GM18508 (cell line): ENCODE measurements around the gene PCDHGA9.
"Not testable (repeated sequence)": the region's sequence is repeated elsewhere in the genome, so short reads cannot be mapped to it uniquely, and the experiment has no call there.

Experiments
- ATAC-seq: cut with Tn5 transposase; IDR thresholded peaks from one replicate; pipeline ENCODE4 v1.9.1; 2021; ENCODE audit warnings: moderate number of reproducible peaks; ENCODE audit not compliant: insufficient read depth, unreplicated experiment

The PCDHGA9 gene

GRCh38 chr5:141411575-141411974 is 9.0 kb downstream of the PCDHGA9 start:
- ATAC-seq: no peak

DNA sequence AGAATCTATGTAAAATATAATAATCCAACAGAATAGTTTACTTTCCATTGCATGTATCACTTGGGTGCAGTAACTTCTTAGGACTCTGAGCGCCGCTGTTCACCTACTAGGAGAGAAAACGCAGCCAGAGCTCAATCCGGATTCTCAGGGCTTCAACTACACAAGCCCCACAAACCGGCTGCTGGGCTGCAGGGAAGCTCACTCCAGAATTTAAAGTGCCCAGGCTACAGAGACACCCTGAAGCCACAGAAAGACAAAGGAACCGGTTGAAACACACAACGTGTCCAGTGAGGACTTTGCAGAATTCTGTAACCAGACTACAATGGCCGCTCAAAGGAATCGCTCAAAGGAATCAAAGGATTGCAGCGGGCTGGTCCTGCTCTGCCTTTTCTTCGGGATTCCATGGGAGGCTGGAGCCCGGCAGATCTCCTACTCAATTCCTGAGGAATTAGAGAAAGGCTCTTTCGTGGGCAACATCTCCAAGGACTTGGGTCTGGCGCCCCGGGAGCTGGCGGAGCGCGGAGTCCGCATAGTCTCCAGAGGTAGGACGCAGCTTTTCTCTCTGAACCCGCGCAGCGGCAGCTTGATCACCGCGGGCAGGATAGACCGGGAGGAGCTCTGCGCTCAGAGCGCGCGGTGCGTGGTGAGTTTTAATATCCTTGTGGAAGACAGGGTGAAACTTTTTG is 10.4 kb downstream of the PCDHGA9 start, which contains the start of gene PCDHGA10:
PCDHGA10 (plus strand) TSS at position 134 of the 686 bp plus-strand sequence; CDS start at position 323, 189 bp downstream.
- ATAC-seq: peak; percentile 69

GRCh38 chr5:141413540-141414069 is 11.0 kb downstream of the PCDHGA9 start:
- no peak for ATAC-seq

DNA sequence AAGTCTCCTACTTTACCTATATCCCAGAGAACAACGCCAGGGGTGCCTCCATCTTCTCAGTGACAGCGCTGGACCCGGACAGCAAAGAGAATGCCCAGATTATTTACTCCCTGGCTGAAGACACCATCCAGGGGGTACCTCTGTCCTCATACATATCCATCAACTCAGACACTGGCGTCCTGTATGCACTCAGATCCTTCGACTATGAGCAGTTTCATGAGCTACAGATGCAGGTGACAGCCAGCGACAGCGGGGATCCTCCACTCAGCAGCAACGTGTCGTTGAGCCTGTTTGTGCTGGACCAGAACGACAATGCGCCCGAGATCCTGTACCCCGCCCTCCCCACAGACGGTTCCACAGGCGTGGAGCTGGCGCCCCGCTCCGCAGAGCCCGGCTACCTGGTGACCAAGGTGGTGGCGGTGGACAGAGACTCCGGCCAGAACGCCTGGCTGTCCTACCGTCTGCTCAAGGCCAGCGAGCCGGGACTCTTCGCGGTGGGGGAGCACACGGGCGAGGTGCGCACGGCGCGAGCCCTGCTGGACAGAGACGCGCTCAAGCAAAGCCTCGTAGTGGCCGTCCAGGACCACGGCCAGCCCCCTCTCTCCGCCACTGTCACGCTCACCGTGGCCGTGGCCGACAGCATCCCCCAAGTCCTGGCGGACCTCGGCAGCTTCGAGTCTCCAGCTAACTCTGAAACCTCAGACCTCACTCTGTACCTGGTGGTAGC is 12.1 kb downstream of the PCDHGA9 start:
- not testable (repeated sequence) for ATAC-seq

DNA sequence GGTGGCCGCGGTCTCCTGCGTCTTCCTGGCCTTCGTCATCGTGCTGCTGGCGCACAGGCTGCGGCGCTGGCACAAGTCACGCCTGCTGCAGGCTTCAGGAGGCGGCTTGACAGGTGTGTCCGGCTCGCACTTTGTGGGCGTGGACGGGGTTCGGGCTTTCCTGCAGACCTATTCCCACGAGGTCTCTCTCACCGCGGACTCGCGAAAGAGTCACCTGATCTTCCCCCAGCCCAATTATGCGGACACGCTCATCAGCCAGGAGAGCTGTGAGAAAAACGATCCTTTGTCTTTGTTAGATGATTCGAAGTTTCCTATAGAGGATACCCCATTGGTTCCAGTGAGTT is 12.7 kb downstream of the PCDHGA9 start:
- ATAC-seq: not testable (repeated sequence)

- peak; percentile 51 for ATAC-seq
These were observed 15.1 kb downstream of the PCDHGA9 start, which contains the start of gene PCDHGB7 for GRCh38 chr5:141417494-141418172. Gene PCDHGB7, plus strand, starts transcription at chr5:141417677. Its CDS starts 183 bp downstream, at chr5:141417860.

DNA sequence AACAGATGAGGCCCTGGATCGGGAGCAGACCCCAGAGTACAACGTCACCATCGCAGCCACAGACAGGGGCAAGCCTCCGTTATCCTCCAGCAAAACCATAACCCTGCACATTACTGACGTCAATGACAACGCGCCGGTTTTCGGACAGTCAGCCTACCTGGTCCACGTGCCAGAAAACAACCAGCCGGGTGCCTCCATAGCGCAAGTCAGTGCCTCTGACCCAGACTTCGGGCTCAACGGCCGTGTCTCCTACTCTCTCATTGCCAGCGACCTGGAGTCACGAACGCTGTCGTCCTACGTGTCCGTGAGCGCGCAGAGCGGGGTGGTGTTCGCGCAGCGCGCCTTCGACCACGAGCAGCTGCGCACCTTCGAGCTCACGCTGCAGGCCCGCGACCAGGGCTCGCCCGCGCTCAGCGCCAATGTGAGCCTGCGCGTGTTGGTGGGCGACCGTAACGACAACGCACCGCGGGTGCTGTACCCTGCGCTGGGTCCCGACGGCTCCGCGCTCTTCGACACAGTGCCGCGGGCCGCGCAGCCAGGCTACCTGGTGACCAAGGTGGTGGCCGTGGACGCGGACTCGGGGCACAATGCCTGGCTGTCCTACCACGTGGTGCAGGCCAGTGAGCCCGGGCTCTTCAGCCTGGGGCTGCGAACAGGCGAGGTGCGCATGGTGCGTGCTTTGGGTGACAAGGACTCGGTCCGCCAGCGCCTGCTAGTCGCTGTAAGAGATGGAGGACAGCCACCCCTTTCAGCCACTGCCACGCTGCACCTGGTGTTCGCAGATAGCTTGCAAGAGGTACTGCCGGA is 16.7 kb downstream of the PCDHGA9 start:
- ATAC-seq: no peak

- ATAC-seq: no peak
These were observed 18.4 kb downstream of the PCDHGA9 start, which contains the start of gene PCDHGA11 for GRCh38 chr5:141420855-141421488. Gene PCDHGA11, plus strand, starts transcription at chr5:141421051. Its CDS starts 177 bp downstream, at chr5:141421228.

DNA sequence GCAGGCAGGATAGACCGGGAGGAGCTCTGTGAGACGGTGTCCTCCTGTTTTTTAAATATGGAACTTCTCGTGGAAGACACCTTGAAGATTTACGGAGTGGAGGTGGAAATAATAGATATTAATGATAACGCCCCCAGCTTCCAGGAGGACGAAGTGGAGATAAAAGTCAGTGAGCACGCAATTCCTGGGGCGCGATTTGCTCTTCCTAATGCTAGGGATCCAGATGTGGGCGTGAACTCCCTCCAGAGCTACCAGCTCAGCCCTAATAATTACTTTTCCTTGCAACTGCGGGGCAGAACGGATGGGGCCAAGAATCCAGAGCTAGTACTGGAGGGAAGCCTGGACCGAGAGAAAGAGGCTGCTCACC is 18.9 kb downstream of the PCDHGA9 start:
- ATAC-seq: no peak

DNA sequence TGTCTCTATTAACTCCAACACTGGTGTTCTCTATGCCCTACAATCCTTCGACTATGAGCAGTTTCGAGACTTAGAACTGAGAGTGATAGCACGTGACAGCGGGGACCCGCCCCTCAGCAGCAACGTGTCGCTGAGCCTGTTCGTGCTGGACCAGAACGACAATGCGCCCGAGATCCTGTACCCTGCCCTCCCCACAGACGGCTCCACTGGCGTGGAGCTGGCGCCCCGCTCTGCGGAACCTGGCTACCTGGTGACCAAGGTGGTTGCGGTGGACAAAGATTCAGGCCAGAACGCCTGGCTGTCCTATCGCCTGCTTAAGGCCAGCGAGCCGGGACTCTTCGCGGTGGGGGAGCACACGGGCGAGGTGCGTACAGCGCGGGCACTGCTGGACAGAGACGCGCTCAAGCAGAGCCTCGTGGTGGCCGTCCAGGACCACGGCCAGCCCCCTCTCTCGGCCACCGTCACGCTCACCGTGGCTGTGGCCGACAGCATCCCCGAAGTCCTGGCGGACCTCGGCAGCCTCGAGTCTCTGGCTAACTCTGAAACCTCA is 20.2 kb downstream of the PCDHGA9 start:
- ATAC-seq: no peak

GRCh38 chr5:141427783-141428426 is 25.3 kb downstream of the PCDHGA9 start:
- no peak for ATAC-seq

DNA sequence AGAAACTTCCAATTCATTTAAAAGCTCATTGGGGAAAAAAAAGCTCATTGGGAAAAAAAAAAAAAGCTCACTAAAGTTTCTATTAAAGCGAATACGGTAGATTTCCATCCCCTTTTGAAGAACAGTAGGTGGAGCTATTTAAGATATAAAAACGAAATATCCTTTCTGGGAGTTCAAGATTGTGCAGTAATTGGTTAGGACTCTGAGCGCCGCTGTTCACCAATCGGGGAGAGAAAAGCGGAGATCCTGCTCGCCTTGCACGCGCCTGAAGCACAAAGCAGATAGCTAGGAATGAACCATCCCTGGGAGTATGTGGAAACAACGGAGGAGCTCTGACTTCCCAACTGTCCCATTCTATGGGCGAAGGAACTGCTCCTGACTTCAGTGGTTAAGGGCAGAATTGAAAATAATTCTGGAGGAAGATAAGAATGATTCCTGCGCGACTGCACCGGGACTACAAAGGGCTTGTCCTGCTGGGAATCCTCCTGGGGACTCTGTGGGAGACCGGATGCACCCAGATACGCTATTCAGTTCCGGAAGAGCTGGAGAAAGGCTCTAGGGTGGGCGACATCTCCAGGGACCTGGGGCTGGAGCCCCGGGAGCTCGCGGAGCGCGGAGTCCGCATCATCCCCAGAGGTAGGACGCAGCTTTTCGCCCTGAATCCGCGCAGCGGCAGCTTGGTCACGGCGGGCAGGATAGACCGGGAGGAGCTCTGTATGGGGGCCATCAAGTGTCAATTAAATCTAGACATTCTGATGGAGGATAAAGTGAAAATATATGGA is 27.9 kb downstream of the PCDHGA9 start, which contains the start of gene PCDHGA12:
PCDHGA12 (plus strand) TSS at position 176 of the 782 bp plus-strand sequence; CDS start at position 429, 253 bp downstream.
- no peak for ATAC-seq

- no peak for ATAC-seq
These were observed 28.7 kb downstream of the PCDHGA9 start for GRCh38 chr5:141431286-141431685.

- ATAC-seq: not testable (repeated sequence)
These were observed 29.7 kb downstream of the PCDHGA9 start for GRCh38 chr5:141432308-141432707.

DNA sequence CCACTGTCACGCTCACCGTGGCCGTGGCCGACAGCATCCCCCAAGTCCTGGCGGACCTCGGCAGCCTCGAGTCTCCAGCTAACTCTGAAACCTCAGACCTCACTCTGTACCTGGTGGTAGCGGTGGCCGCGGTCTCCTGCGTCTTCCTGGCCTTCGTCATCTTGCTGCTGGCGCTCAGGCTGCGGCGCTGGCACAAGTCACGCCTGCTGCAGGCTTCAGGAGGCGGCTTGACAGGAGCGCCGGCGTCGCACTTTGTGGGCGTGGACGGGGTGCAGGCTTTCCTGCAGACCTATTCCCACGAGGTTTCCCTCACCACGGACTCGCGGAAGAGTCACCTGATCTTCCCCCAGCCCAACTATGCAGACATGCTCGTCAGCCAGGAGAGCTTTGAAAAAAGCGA is 30.1 kb downstream of the PCDHGA9 start:
- not testable (repeated sequence) for ATAC-seq

GRCh38 chr5:141434006-141434405 is 31.4 kb downstream of the PCDHGA9 start:
- ATAC-seq: no peak

GRCh38 chr5:141437221-141437620 is 34.6 kb downstream of the PCDHGA9 start:
- ATAC-seq: no peak
